Mesenchymal stem cell (in vitro differentiated cells and primary cell): ENCODE data around the gene H1-8.

Experiments used
- DNase-seq: peaks from one replicate; pipeline ENCODE4 v3.0.0-alpha.2; 2013
- H2AFZ ChIP-seq: one replicate; pipeline ENCODE4 v1.6.1; 2013; ENCODE audit warnings: low read depth, mild to moderate bottlenecking, control low read depth, inconsistent platforms, low read length, moderate library complexity
- H2AK5ac ChIP-seq: 2 replicates; pipeline ENCODE4 v1.6.1; 2013; ENCODE audit warnings: low read length, moderate library complexity, mild to moderate bottlenecking, inconsistent platforms; ENCODE audit not compliant: severe bottlenecking
- H2BK120ac ChIP-seq: one replicate; pipeline ENCODE4 v1.6.1; 2013; ENCODE audit warnings: low read depth, mild to moderate bottlenecking, inconsistent platforms, low read length, moderate library complexity
- H2BK12ac ChIP-seq, 2 experiments: one replicate each; pipeline ENCODE4 v1.6.1; 2013; ENCODE audit warnings: inconsistent platforms in 2 of 2, low read length in 2 of 2, mild to moderate bottlenecking in 2 of 2, moderate library complexity in 2 of 2, control low read depth in 1 of 2
- H2BK15ac ChIP-seq: one replicate; pipeline ENCODE4 v1.6.1; 2013; ENCODE audit warnings: mild to moderate bottlenecking, low read depth, inconsistent platforms; ENCODE audit not compliant: poor library complexity, severe bottlenecking
- H2BK5ac ChIP-seq: 2 replicates; pipeline ENCODE4 v1.6.1; 2013; ENCODE audit warnings: low read depth, mild to moderate bottlenecking, low read length, control low read depth, inconsistent platforms; ENCODE audit not compliant: poor library complexity, severe bottlenecking
- H3K14ac ChIP-seq, 2 experiments: one replicate each; pipeline ENCODE4 v1.6.1; 2013; ENCODE audit warnings: inconsistent platforms in 2 of 2, low read length in 2 of 2, control low read depth in 1 of 2, mild to moderate bottlenecking in 1 of 2, moderate library complexity in 1 of 2
- H3K18ac ChIP-seq, 2 experiments: one replicate each; pipeline ENCODE4 v1.6.1; 2013; ENCODE audit warnings: inconsistent platforms in 2 of 2, low read length in 2 of 2, control low read depth in 1 of 2, low read depth in 1 of 2, mild to moderate bottlenecking in 1 of 2
- H3K23ac ChIP-seq, 2 experiments: one replicate each; pipeline ENCODE4 v1.6.1; 2013; ENCODE audit warnings: inconsistent platforms in 2 of 2, low read length in 2 of 2, mild to moderate bottlenecking in 2 of 2, moderate library complexity in 2 of 2, control low read depth in 1 of 2
- H3K27ac ChIP-seq: 2 replicates; pipeline ENCODE4 v1.5.1; 2013; ENCODE audit warnings: mild to moderate bottlenecking, moderate library complexity, low read length, control low read depth, inconsistent platforms; ENCODE audit not compliant: poor library complexity, severe bottlenecking
- H3K27me3 ChIP-seq, 2 experiments: 2 replicates each; pipeline versions ENCODE4 v1.6.1 to v1.7.0; 2013; ENCODE audit warnings: low read length in 2 of 2, mild to moderate bottlenecking in 2 of 2, moderate library complexity in 2 of 2, control low read depth in 1 of 2, inconsistent platforms in 1 of 2; ENCODE audit not compliant: control insufficient read depth in 1 of 2, insufficient read depth in 1 of 2
- H3K36me3 ChIP-seq, 2 experiments: 2 replicates each; pipeline versions ENCODE4 v1.6.1 to v1.7.0; 2013; ENCODE audit warnings: low read length in 2 of 2, control low read depth in 1 of 2, inconsistent platforms in 1 of 2, low read depth in 1 of 2, mild to moderate bottlenecking in 1 of 2; ENCODE audit not compliant: insufficient read depth in 2 of 2, control insufficient read depth in 1 of 2
- H3K4ac ChIP-seq, 2 experiments: one replicate each; pipeline ENCODE4 v1.6.1; 2013; ENCODE audit warnings: inconsistent platforms in 2 of 2, low read length in 2 of 2, mild to moderate bottlenecking in 2 of 2, moderate library complexity in 2 of 2, control low read depth in 1 of 2, low read depth in 1 of 2
- H3K4me1 ChIP-seq: 2 replicates; pipeline ENCODE4 v1.6.1; 2013; ENCODE audit warnings: low read depth, low read length, control low read depth; ENCODE audit not compliant: control insufficient read depth, insufficient read depth
- H3K4me2 ChIP-seq: 2 replicates; pipeline ENCODE4 v1.6.1; 2013; ENCODE audit warnings: low read length, mild to moderate bottlenecking, inconsistent platforms; ENCODE audit not compliant: poor library complexity, severe bottlenecking
- H3K4me3 ChIP-seq, 2 experiments: 2 replicates each; pipeline versions ENCODE4 v1.5.1 to v1.7.0; 2013; ENCODE audit warnings: low read length in 2 of 2, mild to moderate bottlenecking in 2 of 2, control low read depth in 1 of 2, low read depth in 1 of 2; ENCODE audit not compliant: insufficient read depth in 1 of 2
- H3K79me1 ChIP-seq: replicated peaks from 2 replicates; pipeline ENCODE4 v1.6.1; 2013; ENCODE audit warnings: mild to moderate bottlenecking, control low read depth, low read length, inconsistent platforms; ENCODE audit not compliant: poor library complexity, severe bottlenecking
- H3K9ac ChIP-seq: 2 replicates; pipeline ENCODE4 v1.7.0; 2013; ENCODE audit warnings: mild to moderate bottlenecking, low read length, moderate library complexity
- H3K9me3 ChIP-seq: 2 replicates; pipeline ENCODE4 v1.7.0; 2013; ENCODE audit warnings: mild to moderate bottlenecking, low read length; ENCODE audit not compliant: control insufficient read depth
- H4K8ac ChIP-seq: one replicate; pipeline ENCODE4 v1.6.1; 2013; ENCODE audit warnings: inconsistent platforms, mild to moderate bottlenecking, low read length, moderate library complexity
- H4K91ac ChIP-seq: one replicate; pipeline ENCODE4 v1.6.1; 2013; ENCODE audit warnings: mild to moderate bottlenecking, low read length, inconsistent platforms
- WGBS: methylation state at CpG from one replicate; pipeline ENCODE4 v1.1.7; 2013; ENCODE audit warnings: mixed read lengths; 5-methylcytosine and 5-hydroxymethylcytosine counted together

H1-8 gene

GRCh38 chr3:129567939-129568338, 25.0 kb downstream of the H1-8 start:
- 90% methylated on average over 5 of the region's 6 CpGs for WGBS
- H3K9ac ChIP-seq, result no peak overlapping the region
- H2AK5ac ChIP-seq, result no peak overlapping the region
- H2BK15ac ChIP-seq, result no peak overlapping the region
- H3K79me1 ChIP-seq, result peaks cover 2% of the 10 kb centered on the region
- no peak overlapping the region for H2AFZ ChIP-seq
- no peak overlapping the region for H3K4me2 ChIP-seq
- no peaks in the 10 kb centered on the region for H3K27me3 ChIP-seq
- DNase-seq, result no peak
- no peak overlapping the region for H2BK12ac ChIP-seq
- no peak overlapping the region for H3K18ac ChIP-seq
- H3K27ac ChIP-seq, result no peak overlapping the region
- H3K23ac ChIP-seq, result no peak overlapping the region
- no peak overlapping the region for H4K8ac ChIP-seq
- no peak overlapping the region for H3K4ac ChIP-seq
- no peak overlapping the region for H3K4me3 ChIP-seq
- peaks cover 8% of the 10 kb centered on the region for H3K4me1 ChIP-seq
- H2BK5ac ChIP-seq, result no peak overlapping the region
- no peak overlapping the region for H4K91ac ChIP-seq
- H3K14ac ChIP-seq, result no peak overlapping the region
- H2BK120ac ChIP-seq, result no peak overlapping the region
- H3K36me3 ChIP-seq, result peaks cover 83 to 84% of the 10 kb centered on the region in 2 experiments
- H3K9me3 ChIP-seq, result no peaks in the 10 kb centered on the region

GRCh38 chr3:129569856-129570255, 26.9 kb downstream of the H1-8 start:
- no peak overlapping the region for H2BK5ac ChIP-seq
- no peak overlapping the region for H4K8ac ChIP-seq
- WGBS, result 99% methylated on average over 7 of the region's 7 CpGs
- H3K27me3 ChIP-seq, result no peaks in the 10 kb centered on the region
- H2BK15ac ChIP-seq, result no peak overlapping the region
- no peak overlapping the region for H4K91ac ChIP-seq
- H3K4ac ChIP-seq, result no peak overlapping the region
- H3K4me3 ChIP-seq, result no peak overlapping the region
- no peak overlapping the region for H2BK12ac ChIP-seq
- H3K79me1 ChIP-seq, result peaks cover 2% of the 10 kb centered on the region
- H2AK5ac ChIP-seq, result no peak overlapping the region
- H3K36me3 ChIP-seq, result peaks cover 85 to 93% of the 10 kb centered on the region in 2 experiments
- H3K14ac ChIP-seq, result no peak overlapping the region
- no peak overlapping the region for H3K9ac ChIP-seq
- no peaks in the 10 kb centered on the region for H3K9me3 ChIP-seq
- no peak overlapping the region for H2BK120ac ChIP-seq
- no peak overlapping the region for H3K27ac ChIP-seq
- H3K18ac ChIP-seq, result no peak overlapping the region
- H3K23ac ChIP-seq, result no peak overlapping the region
- no peak overlapping the region for H2AFZ ChIP-seq
- H3K4me2 ChIP-seq, result no peak overlapping the region
- peaks cover 3% of the 10 kb centered on the region for H3K4me1 ChIP-seq
- DNase-seq, result no peak

- H3K14ac ChIP-seq, result no peak overlapping the region
- no peak overlapping the region for H3K9ac ChIP-seq
- H3K9me3 ChIP-seq, result no peaks in the 10 kb centered on the region
- DNase-seq, result no peak
- H3K36me3 ChIP-seq, result peaks cover 80 to 91% of the 10 kb centered on the region in 2 experiments
- peaks cover 19% of the 10 kb centered on the region for H3K4me1 ChIP-seq
- no peak overlapping the region for H3K23ac ChIP-seq
- peaks cover 1% of the 10 kb centered on the region for H3K79me1 ChIP-seq
- no peak overlapping the region for H2AFZ ChIP-seq
- H2BK120ac ChIP-seq, result no peak overlapping the region
- no peak overlapping the region for H2BK12ac ChIP-seq
- H3K4me2 ChIP-seq, result no peak overlapping the region
- no peak overlapping the region for H3K4ac ChIP-seq
- no peak overlapping the region for H3K27ac ChIP-seq
- 97% methylated on average over 22 of the region's 22 CpGs for WGBS
- no peak overlapping the region for H4K91ac ChIP-seq
- H2BK15ac ChIP-seq, result no peak overlapping the region
- H3K27me3 ChIP-seq, result no peaks in the 10 kb centered on the region
- H4K8ac ChIP-seq, result no peak overlapping the region
- no peak overlapping the region for H2BK5ac ChIP-seq
- no peak overlapping the region for H3K4me3 ChIP-seq
- H3K18ac ChIP-seq, result no peak overlapping the region
- no peak overlapping the region for H2AK5ac ChIP-seq
Measured at GRCh38 chr3:129571605-129572547, 28.9 kb downstream of the H1-8 start.

- Histone ChIP-seq H3K9me3 (no peaks in the 10 kb centered on the region), H3K18ac (no peak overlapping the region), H3K4me1 (peaks cover 27% of the 10 kb centered on the region), H4K8ac (no peak overlapping the region), H2AK5ac (no peak overlapping the region), H2BK12ac (no peak overlapping the region), H3K4me3 (no peak overlapping the region), H2AFZ (no peak overlapping the region), H3K79me1 (peaks cover 2% of the 10 kb centered on the region), H3K36me3 (peaks cover 80 to 87% of the 10 kb centered on the region in 2 experiments), H3K14ac (no peak overlapping the region), H3K4ac (no peak overlapping the region), H3K27ac (no peak overlapping the region), H2BK120ac (no peak overlapping the region), H4K91ac (no peak overlapping the region), H2BK15ac (no peak overlapping the region), H3K4me2 (no peak overlapping the region), H3K23ac (no peak overlapping the region), H3K27me3 (no peaks in the 10 kb centered on the region), H3K9ac (no peak overlapping the region), H2BK5ac (no peak overlapping the region)
- DNase-seq, result no peak
- WGBS, result 96% methylated on average over 18 of the region's 18 CpGs
Measured at GRCh38 chr3:129572603-129573002, 29.6 kb downstream of the H1-8 start.
